Myometrial cell (primary cell): ENCODE data around the gene KCTD19. TPM values are rescaled to one million over a fixed set of nuclear protein-coding genes. Genes with fewer than 3 reads are reported as not detected.

ENCODE experiments used
- total RNA-seq: library from RNA; depleted of rRNA; stranded (reverse); fragments of >200 nt; gene quantifications from 2 replicates; pipeline ENCODE4 v1.2.3, GENCODE V29; 2015

KCTD19 gene
- total RNA-seq = under 0.01 TPM in 1 of 2 replicates, not detected in the other

DNA sequence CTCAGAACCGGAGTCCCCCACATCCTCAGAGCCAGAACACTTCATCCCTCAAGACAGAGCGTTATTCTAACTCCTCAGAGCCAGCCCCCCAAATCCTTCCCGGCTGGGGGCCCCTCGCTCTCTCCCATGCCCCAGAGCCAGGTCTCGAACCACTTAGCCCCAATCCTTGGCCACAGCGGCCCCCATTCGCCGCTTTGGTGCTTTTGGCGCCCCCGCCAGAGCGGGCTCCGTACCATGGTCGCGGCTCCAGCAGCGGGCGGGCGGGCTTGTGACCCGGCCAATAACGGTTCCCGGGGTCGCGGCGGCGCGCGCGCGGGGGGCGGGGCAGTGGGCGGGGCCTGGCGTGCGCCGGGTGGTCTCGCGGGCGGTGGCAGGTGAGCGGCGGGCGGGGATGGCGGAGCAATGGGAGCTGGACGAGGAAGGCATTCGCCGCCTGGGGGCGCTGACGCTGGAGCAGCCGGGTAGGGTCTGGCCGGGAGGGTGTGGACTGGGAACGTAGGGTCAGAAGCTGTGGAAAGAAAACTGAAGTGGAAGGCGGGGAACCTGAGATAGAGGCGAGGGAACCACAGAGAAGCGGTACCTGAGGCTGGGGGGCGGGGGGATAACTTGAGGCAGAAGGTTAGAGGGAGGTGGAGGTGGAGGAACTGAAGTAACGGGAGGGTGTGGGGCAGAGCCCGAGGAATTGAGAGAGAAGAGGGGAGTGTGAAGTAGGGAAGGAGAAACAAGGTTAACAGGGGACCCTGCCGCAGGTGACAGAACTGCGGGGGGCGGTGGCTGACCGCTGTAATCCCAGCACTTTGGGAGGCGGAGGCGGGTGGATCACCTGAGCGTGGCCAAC is at the start of gene KCTD19, which contains the start of gene LRRC36:
Gene KCTD19, minus strand, starts transcription at position 270 of the 838 bp plus-strand sequence. Its CDS starts 34 bp downstream, at position 236.
Gene LRRC36, plus strand, starts transcription at position 344 of the 838 bp plus-strand sequence. Its CDS starts 48 bp downstream, at position 392.

DNA sequence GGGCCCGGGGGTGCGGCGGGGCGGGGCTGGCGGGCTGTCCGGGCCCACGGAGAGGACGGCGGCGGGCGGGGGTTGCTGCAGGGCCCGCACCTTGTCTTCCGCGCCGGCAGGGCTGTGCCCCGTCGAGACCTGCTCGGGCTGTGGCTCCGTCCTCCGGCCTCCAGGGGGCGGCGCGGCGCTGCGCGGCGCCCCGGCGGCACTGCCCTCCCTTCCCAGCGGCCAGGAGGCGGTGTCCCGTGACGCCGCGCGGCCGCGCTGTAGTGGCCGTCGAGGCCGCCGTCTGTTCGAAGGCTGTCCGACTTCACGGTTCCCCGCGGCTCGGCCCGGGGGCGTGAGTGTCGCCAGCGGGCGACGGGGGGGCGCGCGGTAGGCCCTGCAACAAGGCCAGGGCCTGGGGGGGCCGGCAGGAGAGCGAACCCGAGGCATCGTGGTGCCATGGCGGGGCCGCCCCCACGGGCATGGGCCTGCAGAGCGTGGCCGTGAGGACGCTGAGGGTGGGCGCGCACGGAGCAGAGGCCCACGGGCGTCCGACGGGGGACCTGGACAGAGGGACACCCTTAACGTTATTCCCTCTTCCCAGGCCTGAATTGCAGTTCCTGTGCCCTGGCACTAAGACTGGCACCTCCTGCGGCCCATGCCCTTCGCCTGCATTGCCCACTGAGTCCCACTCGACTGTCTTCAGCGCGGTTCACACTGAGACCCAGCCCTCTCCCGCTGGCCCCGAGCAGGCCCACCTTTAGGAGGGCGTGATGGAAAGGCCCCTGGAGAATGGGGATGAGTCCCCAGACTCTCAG is 47.0 kb downstream of the KCTD19 start, which contains the start of gene PLEKHG4:
Gene PLEKHG4, plus strand, starts transcription at position 237 of the 794 bp plus-strand sequence. Its CDS starts 513 bp downstream, at position 750.

GRCh38 chr16:67248401-67249177 is 78.0 kb downstream of the KCTD19 start, which contains the start of gene SLC9A5:
SLC9A5 (plus strand) TSS chr16:67248979; CDS start chr16:67249015, 36 bp downstream.

GRCh38 chr16:67247192-67248072 is 79.1 kb downstream of the KCTD19 start, which contains the start of gene FHOD1:
FHOD1 (minus strand) TSS chr16:67247481; CDS start chr16:67247410, 71 bp downstream.

Other genes with a start within 250 kb of the KCTD19 start
- 13.5 and 13.8 TPM in 2 replicates for gene PHAF1, start 216.8 kb downstream of the KCTD19 start, total RNA-seq
- gene B3GNT9, start 175.7 kb downstream of the KCTD19 start, total RNA-seq = 37.2 and 42.5 TPM in 2 replicates
- 32.9 and 33.7 TPM in 2 replicates for gene TRADD, start 166.8 kb downstream of the KCTD19 start, total RNA-seq
- gene FBXL8, start 166.8 kb downstream of the KCTD19 start, total RNA-seq = 17.0 and 17.4 TPM in 2 replicates
- gene HSF4, start 162.0 kb downstream of the KCTD19 start, total RNA-seq = 0.86 and 3.4 TPM in 2 replicates
- gene NOL3, start 156.2 kb downstream of the KCTD19 start, total RNA-seq = 16.7 and 22.9 TPM in 2 replicates
- 4.3 and 15.6 TPM in 2 replicates for gene MATCAP1, start 142.8 kb downstream of the KCTD19 start, total RNA-seq
- gene EXOC3L1, start 136.6 kb downstream of the KCTD19 start, total RNA-seq = not detected in 2 replicates
- gene E2F4, start 134.6 kb downstream of the KCTD19 start, total RNA-seq = 89.7 and 95.9 TPM in 2 replicates
- 0.58 and 1.6 TPM in 2 replicates for gene ELMO3, start 127.6 kb downstream of the KCTD19 start, total RNA-seq
- 51.3 and 82.9 TPM in 2 replicates for gene TMEM208, start 99.6 kb downstream of the KCTD19 start, total RNA-seq
- 24.6 and 36.6 TPM in 2 replicates for gene FHOD1, start 79.3 kb downstream of the KCTD19 start, total RNA-seq
- 1.4 and 3.2 TPM in 2 replicates for gene SLC9A5, start 77.8 kb downstream of the KCTD19 start, total RNA-seq
- 17.3 and 27.3 TPM in 2 replicates for gene PLEKHG4, start 47.2 kb downstream of the KCTD19 start, total RNA-seq
- gene LRRC36, start 74 bp upstream of the KCTD19 start, total RNA-seq = 0.71 TPM in 1 of 2 replicates, not detected in the other
- 0.29 and 3.2 TPM in 2 replicates for gene TPPP3, start 66.8 kb upstream of the KCTD19 start, total RNA-seq
- 7.4 and 8.9 TPM in 2 replicates for gene ZDHHC1, start 89.7 kb upstream of the KCTD19 start, total RNA-seq
- not detected in 2 replicates for gene HSD11B2, start 104.4 kb upstream of the KCTD19 start, total RNA-seq
- 152 and 268 TPM in 2 replicates for gene ATP6V0D1, start 154.4 kb upstream of the KCTD19 start, total RNA-seq
- not detected in 2 replicates for gene AGRP, start 156.8 kb upstream of the KCTD19 start, total RNA-seq
- 26.8 and 37.5 TPM in 2 replicates for gene RIPOR1, start 202.1 kb upstream of the KCTD19 start, total RNA-seq
- gene CTCF, start 235.8 kb upstream of the KCTD19 start, total RNA-seq = 13.5 and 19.1 TPM in 2 replicates